Calu3 (cell line): ENCODE results near the gene PCARE. TPM values are rescaled to one million over a fixed set of nuclear protein-coding genes. Genes with fewer than 3 reads are reported as not detected.

Source experiments
- BruUV-seq: library from RNA; stranded (reverse); fragments of 400-500 nt; replicated peaks from 2 replicates; lab custom pipeline; 2021; lab: Mats Ljungman, UMichigan
- CTCF ChIA-PET: fragments of 300-600 bp; sonication (Branson Sonifier 250); formaldehyde crosslinking; loops from one replicate; lab custom pipeline; 2022; ENCODE audit warnings: antibody characterized with exemption; lab: Charles Lee
- DNase-seq: peaks from one replicate; pipeline ENCODE4 v3.0.0; 2022
- H3K27ac Mint-ChIP-seq: one replicate; pipeline ENCODE4 v1.8.0; 2022; ENCODE audit warnings: mixed read lengths; ENCODE audit not compliant: unreplicated experiment
- H3K27me3 Mint-ChIP-seq: one replicate; pipeline ENCODE4 v1.8.0; 2022; ENCODE audit warnings: mixed read lengths; ENCODE audit not compliant: unreplicated experiment
- H3K36me3 Mint-ChIP-seq: one replicate; pipeline ENCODE4 v1.8.0; 2022; ENCODE audit warnings: mild to moderate bottlenecking, moderate library complexity, mixed read lengths; ENCODE audit not compliant: insufficient read depth, unreplicated experiment
- H3K4me1 Mint-ChIP-seq: one replicate; pipeline ENCODE4 v1.8.0; 2022; ENCODE audit warnings: mild to moderate bottlenecking, low read depth, mixed read lengths; ENCODE audit not compliant: unreplicated experiment
- H3K4me3 Mint-ChIP-seq: one replicate; pipeline ENCODE4 v1.8.0; 2022; ENCODE audit warnings: mild to moderate bottlenecking, low read depth, moderate library complexity, mixed read lengths; ENCODE audit not compliant: unreplicated experiment
- H3K9me3 Mint-ChIP-seq: one replicate; pipeline ENCODE4 v1.8.0; 2022; ENCODE audit warnings: low read depth, mixed read lengths; ENCODE audit not compliant: unreplicated experiment
- CTCF ChIP-seq: fragments of 200-600 bp; IDR thresholded peaks from one replicate; pipeline ENCODE4 v1.8.0; 2022; ENCODE audit warnings: antibody characterized with exemption; ENCODE audit not compliant: unreplicated experiment
- intact Hi-C: fragments of 100-400 bp; cut with micrococcal nuclease; formaldehyde crosslinking; loops from one replicate; pipeline ENCODE4 v1.10.0; 2022; ENCODE audit not compliant: unreplicated experiment
- total RNA-seq: library from RNA; stranded (reverse); gene quantifications from 2 replicates; pipeline ENCODE4 v1.2.3, GENCODE V29; 2022

Gene PCARE
- total RNA-seq, 1 experiment from 2014 or later, result not detected

GRCh38 chr2:29023188-29023587, 51.1 kb downstream of the PCARE start:
- H3K36me3 Mint-ChIP-seq, result no peaks in the 10 kb centered on the region
- intact Hi-C loops, result no loop called here
- TF ChIP-seq CTCF, result no peak
- no peak for DNase-seq
- no peak overlapping the region for H3K27ac Mint-ChIP-seq
- H3K4me3 Mint-ChIP-seq, result no peak overlapping the region
- peaks cover 16% of the 10 kb centered on the region for H3K27me3 Mint-ChIP-seq
- no TSS peak for BruUV-seq
- no peaks in the 10 kb centered on the region for H3K4me1 Mint-ChIP-seq
- no peaks in the 10 kb centered on the region for H3K9me3 Mint-ChIP-seq
- CTCF ChIA-PET, result no interaction called here

GRCh38 chr2:29022679-29023078, 51.6 kb downstream of the PCARE start:
- CTCF ChIA-PET, result no interaction called here
- H3K4me1 Mint-ChIP-seq, result no peaks in the 10 kb centered on the region
- no peak overlapping the region for H3K27ac Mint-ChIP-seq
- intact Hi-C loops, result no loop called here
- no peaks in the 10 kb centered on the region for H3K9me3 Mint-ChIP-seq
- no peak for DNase-seq
- TF ChIP-seq CTCF, result no peak
- no peak overlapping the region for H3K4me3 Mint-ChIP-seq
- no peaks in the 10 kb centered on the region for H3K36me3 Mint-ChIP-seq
- H3K27me3 Mint-ChIP-seq, result peaks cover 16% of the 10 kb centered on the region
- BruUV-seq, result no TSS peak

- intact Hi-C loops, result no loop called here
- no peak overlapping the region for H3K4me3 Mint-ChIP-seq
- H3K27me3 Mint-ChIP-seq, result peaks cover 16% of the 10 kb centered on the region
- CTCF ChIA-PET, result no interaction called here
- no peaks in the 10 kb centered on the region for H3K9me3 Mint-ChIP-seq
- no peaks in the 10 kb centered on the region for H3K36me3 Mint-ChIP-seq
- no peaks in the 10 kb centered on the region for H3K4me1 Mint-ChIP-seq
- TF ChIP-seq CTCF, result no peak
- no TSS peak for BruUV-seq
- DNase-seq, result no peak
- no peak overlapping the region for H3K27ac Mint-ChIP-seq
Measured at GRCh38 chr2:29021886-29022285, 52.4 kb downstream of the PCARE start.

- Mint-ChIP-seq H3K27ac (no peak overlapping the region), H3K27me3 (peaks cover 27% of the 10 kb centered on the region), H3K4me1 (peaks cover 8% of the 10 kb centered on the region), H3K36me3 (no peaks in the 10 kb centered on the region), H3K4me3 (no peak overlapping the region), H3K9me3 (no peaks in the 10 kb centered on the region)
- CTCF ChIA-PET, result no interaction called here
- no peak for DNase-seq
- intact Hi-C loops, result no loop called here
- no TSS peak for BruUV-seq
- no peak for TF ChIP-seq CTCF
Measured at GRCh38 chr2:29017716-29018435, 56.4 kb downstream of the PCARE start.
